GM12892 (cell line): ENCODE data around the gene ZBTB39.

Experiments
- POLR2A ChIP-seq: IDR thresholded peaks from 2 replicates; pipeline ENCODE4 v1.6.1; 2011; ENCODE audit warnings: low read depth, low read length, control low read depth
- TAF1 ChIP-seq: IDR thresholded peaks from 2 replicates; pipeline ENCODE4 v1.6.1; 2011; ENCODE audit warnings: low read depth, mild to moderate bottlenecking, control low read depth, low read length, borderline replicate concordance

- TF ChIP-seq TAF1 (no peak), POLR2A (no peak)
Observed at GRCh38 chr12:57044889-57045288, 38.5 kb upstream of the ZBTB39 start.
